HepG2 (cell line): ENCODE measurements around the gene KIAA1217. TPM values are rescaled to one million over a fixed set of nuclear protein-coding genes. Genes with fewer than 3 reads are reported as not detected.

ENCODE experiments used
- ASH2L ChIP-seq: fragments of 300-600, 200-600 bp; sonication (generic); IDR thresholded peaks from 2 replicates; pipeline ENCODE4 v1.7.0; 2017; ENCODE audit warnings: low read depth, mild to moderate bottlenecking, moderate library complexity, mixed read lengths, low read length; ENCODE audit not compliant: insufficient read length
- GABPB1 ChIP-seq: IDR thresholded peaks from 2 replicates; pipeline ENCODE4 v1.6.1; 2016; ENCODE audit warnings: mild to moderate bottlenecking, missing genetic modification reagents, moderate library complexity, missing compliant biosample characterization
- HNF4G ChIP-seq, 2 experiments: sonication (generic) in 1 of 2; formaldehyde crosslinking in 1 of 2; IDR thresholded peaks; 2 replicates each; pipeline versions ENCODE4 v1.4.0 to v1.6.1; 2011 to 2020; ENCODE audit warnings: borderline replicate concordance in 2 of 2, low read depth in 2 of 2, mild to moderate bottlenecking in 2 of 2, low read length in 1 of 2, missing genetic modification reagents in 1 of 2, moderate library complexity in 1 of 2
- HOXA3 ChIP-seq: sonication (generic); formaldehyde crosslinking; IDR thresholded peaks from 2 replicates; pipeline ENCODE4 v1.5.0; 2020; ENCODE audit warnings: missing genetic modification reagents
- KAT7 ChIP-seq: IDR thresholded peaks from 2 replicates; pipeline ENCODE4 v1.6.1; 2018; ENCODE audit warnings: borderline replicate concordance, missing compliant biosample characterization
- MYC ChIP-seq: sonication (generic); formaldehyde crosslinking; IDR thresholded peaks from 2 replicates; pipeline ENCODE4 v1.9.0; 2021; ENCODE audit warnings: missing genetic modification reagents, borderline replicate concordance
- PHF21A ChIP-seq: sonication (generic); formaldehyde crosslinking; IDR thresholded peaks from 2 replicates; pipeline ENCODE4 v1.5.0; 2020; ENCODE audit warnings: mild to moderate bottlenecking, missing genetic modification reagents
- YEATS4 ChIP-seq: sonication (generic); formaldehyde crosslinking; IDR thresholded peaks from 2 replicates; pipeline ENCODE4 v1.4.0; 2020; ENCODE audit warnings: missing genetic modification reagents, borderline replicate concordance
- ZNF292 ChIP-seq: sonication (generic); formaldehyde crosslinking; IDR thresholded peaks from 2 replicates; pipeline ENCODE4 v1.8.1; 2022; ENCODE audit warnings: mild to moderate bottlenecking, low read depth, missing genetic modification reagents, borderline replicate concordance
- ZNF451 ChIP-seq: sonication (generic); formaldehyde crosslinking; IDR thresholded peaks from 2 replicates; pipeline ENCODE4 v1.5.0; 2020; ENCODE audit warnings: mild to moderate bottlenecking, missing genetic modification reagents
- ZNF547 ChIP-seq: sonication (generic); formaldehyde crosslinking; IDR thresholded peaks from 2 replicates; pipeline ENCODE4 v1.5.1; 2020; ENCODE audit warnings: mild to moderate bottlenecking, missing genetic modification reagents
- polyA plus RNA-seq, 8 experiments: library from polyadenylated mRNA; depleted of rRNA in 3 of 8; stranded (reverse) in 7 of 8; unstranded in 1 of 8; fragments of >200 nt; fragmentation: Illumina TruSeq in 4 of 8; extraction: Trizol in 4 of 8; gene quantifications; 2 replicates each; pipeline versions ENCODE4 v1.2.1 to v1.2.3, GENCODE V29; 2011 to 2016; ENCODE audit warnings: low read depth in 4 of 8, missing spikeins in 1 of 8, mixed read lengths in 1 of 8; ENCODE audit not compliant: insufficient read depth in 1 of 8
- total RNA-seq, 5 experiments: library from RNA; depleted of rRNA; stranded (reverse); fragments of >200 nt; fragmentation: Illumina TruSeq; extraction: Trizol; gene quantifications; 2 replicates each; pipeline ENCODE4 v1.2.3, GENCODE V29; 2016; ENCODE audit warnings: low read depth in 1 of 5
- TF ChIP-seq, protein P1 (sequence below): sonication (generic); formaldehyde crosslinking; IDR thresholded peaks from 2 replicates; pipeline ENCODE4 v1.5.0; 2020; ENCODE audit warnings: mild to moderate bottlenecking, missing genetic modification reagents, borderline replicate concordance
- TF ChIP-seq, protein P2 (sequence below): sonication (generic); formaldehyde crosslinking; conservative IDR thresholded peaks from 2 replicates; pipeline ENCODE4 v1.4.0; 2020; ENCODE audit warnings: missing genetic modification reagents
- TF ChIP-seq, protein P3 (sequence below): sonication (generic); formaldehyde crosslinking; IDR thresholded peaks from one replicate; pipeline ENCODE4 v1.5.1; 2020; ENCODE audit warnings: mild to moderate bottlenecking, missing genetic modification reagents; ENCODE audit errors: not compliant biosample characterization

Gene KIAA1217
- total and polyA plus RNA-seq, 2 of the 13 experiments (the other 11 are each of a cell fraction or from before 2014, with no cell fraction given) = 4.6 to 10.9 TPM

DNA sequence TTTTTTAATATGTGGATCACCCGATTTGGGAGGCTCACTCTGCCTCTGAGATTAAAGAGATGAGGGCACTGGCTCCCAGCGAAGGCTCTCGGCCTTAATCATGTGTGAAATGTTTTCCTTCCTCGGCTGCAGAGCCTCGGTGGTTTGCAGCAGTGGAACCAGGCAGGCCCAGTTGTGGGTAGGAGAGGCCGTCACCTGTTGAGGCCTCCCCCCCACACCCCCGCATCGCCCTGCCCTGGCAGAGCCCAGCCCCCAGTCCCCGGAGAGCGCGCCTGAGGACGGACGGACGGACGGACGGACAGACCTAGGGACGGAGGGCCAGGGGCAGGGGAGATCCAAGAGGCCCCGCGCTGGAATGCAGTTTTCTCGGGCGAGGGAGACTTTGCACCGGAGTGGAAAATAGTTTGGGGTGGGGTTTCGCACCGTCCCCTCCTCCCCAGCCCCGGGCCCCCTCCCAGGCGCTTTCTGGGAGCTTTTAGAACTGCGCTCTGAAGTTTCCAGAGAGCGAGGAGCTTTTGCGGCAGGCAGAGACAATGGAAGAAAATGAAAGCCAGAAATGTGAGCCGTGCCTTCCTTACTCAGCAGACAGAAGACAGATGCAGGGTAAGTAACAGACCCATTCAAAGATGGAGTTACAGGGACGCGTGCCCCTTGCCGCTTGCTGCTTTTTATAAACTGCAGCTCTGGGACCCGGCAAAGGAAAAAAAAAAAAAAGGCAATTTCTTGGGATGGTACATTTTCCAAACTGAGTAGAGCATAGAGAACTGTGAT lies at the start of gene KIAA1217 (continued):
- TF ChIP-seq, protein P1, sequence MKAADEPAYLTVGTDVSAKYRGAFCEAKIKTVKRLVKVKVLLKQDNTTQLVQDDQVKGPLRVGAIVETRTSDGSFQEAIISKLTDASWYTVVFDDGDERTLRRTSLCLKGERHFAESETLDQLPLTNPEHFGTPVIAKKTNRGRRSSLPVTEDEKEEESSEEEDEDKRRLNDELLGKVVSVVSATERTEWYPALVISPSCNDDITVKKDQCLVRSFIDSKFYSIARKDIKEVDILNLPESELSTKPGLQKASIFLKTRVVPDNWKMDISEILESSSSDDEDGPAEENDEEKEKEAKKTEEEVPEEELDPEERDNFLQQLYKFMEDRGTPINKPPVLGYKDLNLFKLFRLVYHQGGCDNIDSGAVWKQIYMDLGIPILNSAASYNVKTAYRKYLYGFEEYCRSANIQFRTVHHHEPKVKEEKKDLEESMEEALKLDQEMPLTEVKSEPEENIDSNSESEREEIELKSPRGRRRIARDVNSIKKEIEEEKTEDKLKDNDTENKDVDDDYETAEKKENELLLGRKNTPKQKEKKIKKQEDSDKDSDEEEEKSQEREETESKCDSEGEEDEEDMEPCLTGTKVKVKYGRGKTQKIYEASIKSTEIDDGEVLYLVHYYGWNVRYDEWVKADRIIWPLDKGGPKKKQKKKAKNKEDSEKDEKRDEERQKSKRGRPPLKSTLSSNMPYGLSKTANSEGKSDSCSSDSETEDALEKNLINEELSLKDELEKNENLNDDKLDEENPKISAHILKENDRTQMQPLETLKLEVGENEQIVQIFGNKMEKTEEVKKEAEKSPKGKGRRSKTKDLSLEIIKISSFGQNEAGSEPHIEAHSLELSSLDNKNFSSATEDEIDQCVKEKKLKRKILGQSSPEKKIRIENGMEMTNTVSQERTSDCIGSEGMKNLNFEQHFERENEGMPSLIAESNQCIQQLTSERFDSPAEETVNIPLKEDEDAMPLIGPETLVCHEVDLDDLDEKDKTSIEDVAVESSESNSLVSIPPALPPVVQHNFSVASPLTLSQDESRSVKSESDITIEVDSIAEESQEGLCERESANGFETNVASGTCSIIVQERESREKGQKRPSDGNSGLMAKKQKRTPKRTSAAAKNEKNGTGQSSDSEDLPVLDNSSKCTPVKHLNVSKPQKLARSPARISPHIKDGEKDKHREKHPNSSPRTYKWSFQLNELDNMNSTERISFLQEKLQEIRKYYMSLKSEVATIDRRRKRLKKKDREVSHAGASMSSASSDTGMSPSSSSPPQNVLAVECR (CRISPR knock-in tag) = peak; percentile 25; the same call in 1 of the 2 replicates
- no peak for TF ChIP-seq ZNF547
- peak; percentile 44; the same call in 1 of the 2 replicates for TF ChIP-seq ZNF292 (CRISPR knock-in tag)
- TF ChIP-seq KAT7 (CRISPR knock-in tag) = 0 out of 2 replicates have a peak, but pooled peaks have one; percentile 44
- TF ChIP-seq, protein P2, sequence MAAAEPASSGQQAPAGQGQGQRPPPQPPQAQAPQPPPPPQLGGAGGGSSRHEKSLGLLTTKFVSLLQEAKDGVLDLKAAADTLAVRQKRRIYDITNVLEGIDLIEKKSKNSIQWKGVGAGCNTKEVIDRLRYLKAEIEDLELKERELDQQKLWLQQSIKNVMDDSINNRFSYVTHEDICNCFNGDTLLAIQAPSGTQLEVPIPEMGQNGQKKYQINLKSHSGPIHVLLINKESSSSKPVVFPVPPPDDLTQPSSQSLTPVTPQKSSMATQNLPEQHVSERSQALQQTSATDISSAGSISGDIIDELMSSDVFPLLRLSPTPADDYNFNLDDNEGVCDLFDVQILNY = no peak
- peak; percentile 43 for TF ChIP-seq HOXA3
- peak; percentile 75 for TF ChIP-seq HNF4G (IDR thresholded peaks at IDR 0.05; ENCODE audit: borderline replicate concordance, low read depth, low read length)
- TF ChIP-seq HNF4G (CRISPR knock-in tag; IDR thresholded peaks at IDR 0.05; ENCODE audit: borderline replicate concordance, low read depth) = no peak
- peak; percentile 42; the same call in 1 of the 2 replicates for TF ChIP-seq YEATS4
- TF ChIP-seq, protein P3, sequence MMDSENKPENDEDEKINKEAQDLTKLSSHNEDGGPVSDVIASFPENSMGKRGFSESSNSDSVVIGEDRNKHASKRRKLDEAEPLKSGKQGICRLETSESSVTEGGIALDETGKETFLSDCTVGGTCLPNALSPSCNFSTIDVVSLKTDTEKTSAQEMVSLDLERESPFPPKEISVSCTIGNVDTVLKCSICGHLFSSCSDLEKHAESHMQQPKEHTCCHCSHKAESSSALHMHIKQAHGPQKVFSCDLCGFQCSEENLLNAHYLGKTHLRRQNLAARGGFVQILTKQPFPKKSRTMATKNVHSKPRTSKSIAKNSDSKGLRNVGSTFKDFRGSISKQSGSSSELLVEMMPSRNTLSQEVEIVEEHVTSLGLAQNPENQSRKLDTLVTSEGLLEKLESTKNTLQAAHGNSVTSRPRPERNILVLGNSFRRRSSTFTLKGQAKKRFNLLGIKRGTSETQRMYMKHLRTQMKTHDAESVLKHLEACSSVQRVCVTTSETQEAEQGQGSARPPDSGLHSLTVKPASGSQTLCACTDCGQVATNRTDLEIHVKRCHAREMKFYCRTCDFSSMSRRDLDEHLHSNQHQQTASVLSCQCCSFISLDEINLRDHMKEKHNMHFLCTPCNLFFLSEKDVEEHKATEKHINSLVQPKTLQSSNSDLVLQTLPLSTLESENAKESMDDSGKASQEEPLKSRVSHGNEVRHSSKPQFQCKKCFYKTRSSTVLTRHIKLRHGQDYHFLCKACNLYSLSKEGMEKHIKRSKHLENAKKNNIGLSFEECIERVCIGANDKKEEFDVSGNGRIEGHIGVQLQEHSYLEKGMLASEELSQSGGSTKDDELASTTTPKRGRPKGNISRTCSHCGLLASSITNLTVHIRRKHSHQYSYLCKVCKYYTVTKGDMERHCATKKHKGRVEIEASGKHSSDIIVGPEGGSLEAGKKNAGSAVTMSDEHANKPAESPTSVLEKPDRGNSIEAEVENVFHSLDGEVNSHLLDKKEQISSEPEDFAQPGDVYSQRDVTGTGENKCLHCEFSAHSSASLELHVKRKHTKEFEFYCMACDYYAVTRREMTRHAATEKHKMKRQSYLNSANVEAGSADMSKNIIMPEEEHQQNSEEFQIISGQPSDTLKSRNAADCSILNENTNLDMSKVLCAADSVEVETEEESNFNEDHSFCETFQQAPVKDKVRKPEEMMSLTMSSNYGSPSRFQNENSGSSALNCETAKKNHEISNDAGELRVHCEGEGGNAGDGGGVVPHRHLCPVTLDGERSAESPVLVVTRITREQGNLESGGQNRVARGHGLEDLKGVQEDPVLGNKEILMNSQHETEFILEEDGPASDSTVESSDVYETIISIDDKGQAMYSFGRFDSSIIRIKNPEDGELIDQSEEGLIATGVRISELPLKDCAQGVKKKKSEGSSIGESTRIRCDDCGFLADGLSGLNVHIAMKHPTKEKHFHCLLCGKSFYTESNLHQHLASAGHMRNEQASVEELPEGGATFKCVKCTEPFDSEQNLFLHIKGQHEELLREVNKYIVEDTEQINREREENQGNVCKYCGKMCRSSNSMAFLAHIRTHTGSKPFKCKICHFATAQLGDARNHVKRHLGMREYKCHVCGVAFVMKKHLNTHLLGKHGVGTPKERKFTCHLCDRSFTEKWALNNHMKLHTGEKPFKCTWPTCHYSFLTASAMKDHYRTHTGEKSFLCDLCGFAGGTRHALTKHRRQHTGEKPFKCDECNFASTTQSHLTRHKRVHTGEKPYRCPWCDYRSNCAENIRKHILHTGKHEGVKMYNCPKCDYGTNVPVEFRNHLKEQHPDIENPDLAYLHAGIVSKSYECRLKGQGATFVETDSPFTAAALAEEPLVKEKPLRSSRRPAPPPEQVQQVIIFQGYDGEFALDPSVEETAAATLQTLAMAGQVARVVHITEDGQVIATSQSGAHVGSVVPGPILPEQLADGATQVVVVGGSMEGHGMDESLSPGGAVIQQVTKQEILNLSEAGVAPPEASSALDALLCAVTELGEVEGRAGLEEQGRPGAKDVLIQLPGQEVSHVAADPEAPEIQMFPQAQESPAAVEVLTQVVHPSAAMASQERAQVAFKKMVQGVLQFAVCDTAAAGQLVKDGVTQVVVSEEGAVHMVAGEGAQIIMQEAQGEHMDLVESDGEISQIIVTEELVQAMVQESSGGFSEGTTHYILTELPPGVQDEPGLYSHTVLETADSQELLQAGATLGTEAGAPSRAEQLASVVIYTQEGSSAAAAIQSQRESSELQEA (CRISPR knock-in tag) = no peak
- TF ChIP-seq MYC = peak; percentile 32; the same call in 1 of the 2 replicates
- peak; percentile 17; the same call in 1 of the 2 replicates for TF ChIP-seq GABPB1 (CRISPR knock-in tag)
- TF ChIP-seq ZNF451 (CRISPR knock-in tag) = no peak
- peak; percentile 22 for TF ChIP-seq ASH2L
- TF ChIP-seq PHF21A (CRISPR knock-in tag) = 0 out of 2 replicates have a peak, but pooled peaks have one; percentile 6
